OCI-LY7 (cell line): ENCODE data around the gene CFAP99.

Experiments
- EZH2phosphoT487 ChIP-seq: fragments of 200-600 bp; sonication (generic); IDR thresholded peaks from 2 replicates; pipeline ENCODE4 v1.6.1; 2018; ENCODE audit warnings: low read depth, borderline replicate concordance, mild to moderate bottlenecking, mixed run types, antibody characterized with exemption, low read length, moderate library complexity, mixed read lengths
- TF ChIP-seq, protein P1 (sequence below): fragments of 200-600 bp; sonication (generic); conservative IDR thresholded peaks from 2 replicates; pipeline ENCODE4 v1.5.1; 2014; ENCODE audit warnings: mild to moderate bottlenecking, antibody characterized with exemption, low read length, moderate library complexity, mixed read lengths

DNA sequence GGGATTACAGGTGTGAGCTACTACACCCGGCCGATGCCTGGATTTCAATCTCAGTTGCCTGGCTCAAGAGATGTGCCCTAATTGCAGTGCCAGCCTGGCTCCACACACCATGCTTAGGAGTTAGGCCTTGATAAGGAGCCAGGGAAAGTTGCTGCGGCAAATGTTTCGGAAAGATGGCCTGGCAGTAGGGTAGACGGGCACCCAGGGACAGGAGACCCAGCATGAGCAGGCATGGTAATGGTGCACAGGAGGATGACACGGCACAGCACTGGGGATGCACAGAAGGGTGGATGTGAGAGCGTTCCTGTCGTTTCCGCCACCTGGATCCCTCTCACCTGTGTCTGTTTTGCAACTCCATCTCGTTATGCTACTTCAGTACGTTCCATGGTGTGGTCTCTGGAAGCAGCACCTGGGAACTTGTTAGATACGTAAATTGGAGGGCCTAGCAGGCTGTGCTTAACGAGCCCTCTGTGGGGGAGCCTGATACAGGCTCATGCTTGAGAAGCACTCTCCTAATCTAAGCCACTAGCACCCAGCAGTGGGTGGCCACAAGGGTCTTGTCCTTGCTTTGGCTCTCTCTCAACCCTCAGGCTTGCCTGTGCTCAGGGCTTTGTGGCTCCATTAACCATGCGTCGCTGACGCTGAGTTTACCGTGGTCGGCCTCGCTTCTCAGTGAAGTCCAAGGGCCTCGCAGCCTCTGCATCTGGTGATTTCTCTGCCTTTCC is 70.5 kb downstream of the CFAP99 start:
- TF ChIP-seq, protein P1, sequence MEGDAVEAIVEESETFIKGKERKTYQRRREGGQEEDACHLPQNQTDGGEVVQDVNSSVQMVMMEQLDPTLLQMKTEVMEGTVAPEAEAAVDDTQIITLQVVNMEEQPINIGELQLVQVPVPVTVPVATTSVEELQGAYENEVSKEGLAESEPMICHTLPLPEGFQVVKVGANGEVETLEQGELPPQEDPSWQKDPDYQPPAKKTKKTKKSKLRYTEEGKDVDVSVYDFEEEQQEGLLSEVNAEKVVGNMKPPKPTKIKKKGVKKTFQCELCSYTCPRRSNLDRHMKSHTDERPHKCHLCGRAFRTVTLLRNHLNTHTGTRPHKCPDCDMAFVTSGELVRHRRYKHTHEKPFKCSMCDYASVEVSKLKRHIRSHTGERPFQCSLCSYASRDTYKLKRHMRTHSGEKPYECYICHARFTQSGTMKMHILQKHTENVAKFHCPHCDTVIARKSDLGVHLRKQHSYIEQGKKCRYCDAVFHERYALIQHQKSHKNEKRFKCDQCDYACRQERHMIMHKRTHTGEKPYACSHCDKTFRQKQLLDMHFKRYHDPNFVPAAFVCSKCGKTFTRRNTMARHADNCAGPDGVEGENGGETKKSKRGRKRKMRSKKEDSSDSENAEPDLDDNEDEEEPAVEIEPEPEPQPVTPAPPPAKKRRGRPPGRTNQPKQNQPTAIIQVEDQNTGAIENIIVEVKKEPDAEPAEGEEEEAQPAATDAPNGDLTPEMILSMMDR: no peak
- TF ChIP-seq EZH2phosphoT487: no peak
